HG03280 (cell line): ENCODE data around the gene VAV1.
"Not testable (repeated sequence)": the region's sequence is repeated elsewhere in the genome, so short reads cannot be mapped to it uniquely, and the experiment has no call there.

Experiments
- ATAC-seq: cut with Tn5 transposase; IDR thresholded peaks from one replicate; pipeline ENCODE4 v1.9.1; 2021; ENCODE audit warnings: mild to moderate bottlenecking, moderate library complexity; ENCODE audit not compliant: unreplicated experiment

VAV1 gene

GRCh38 chr19:6842871-6843607 is 70.5 kb downstream of the VAV1 start:
- ATAC-seq = no peak

GRCh38 chr19:6847828-6848200 is 75.3 kb downstream of the VAV1 start:
- ATAC-seq = no peak

GRCh38 chr19:6848986-6849385 is 76.5 kb downstream of the VAV1 start:
- no peak for ATAC-seq

GRCh38 chr19:6849876-6850275 is 77.4 kb downstream of the VAV1 start:
- ATAC-seq = no peak

GRCh38 chr19:6851359-6851758 is 78.9 kb downstream of the VAV1 start:
- no peak for ATAC-seq

GRCh38 chr19:6852001-6852400 is 79.5 kb downstream of the VAV1 start:
- ATAC-seq = no peak

GRCh38 chr19:6853868-6854267 is 81.4 kb downstream of the VAV1 start:
- ATAC-seq = no peak

GRCh38 chr19:6854758-6855157 is 82.2 kb downstream of the VAV1 start:
- ATAC-seq = no peak

- ATAC-seq = no peak
These were observed 84.4 kb downstream of the VAV1 start for GRCh38 chr19:6856749-6857372.

GRCh38 chr19:6861683-6862286 is 89.3 kb downstream of the VAV1 start:
- ATAC-seq = no peak

- peak; percentile 74 for ATAC-seq
These were observed 90.2 kb downstream of the VAV1 start for GRCh38 chr19:6862673-6863078.

- ATAC-seq = no peak
These were observed 91.9 kb downstream of the VAV1 start for GRCh38 chr19:6864325-6864940.

- no peak for ATAC-seq
These were observed 93.3 kb downstream of the VAV1 start for GRCh38 chr19:6865849-6866248.

- ATAC-seq = no peak
These were observed 94.2 kb downstream of the VAV1 start for GRCh38 chr19:6866741-6867151.

GRCh38 chr19:6868351-6868750 is 95.8 kb downstream of the VAV1 start:
- no peak for ATAC-seq

GRCh38 chr19:6869151-6869882 is 96.8 kb downstream of the VAV1 start:
- not testable (repeated sequence) for ATAC-seq

GRCh38 chr19:6873708-6874431 is 101.4 kb downstream of the VAV1 start:
- no peak for ATAC-seq

GRCh38 chr19:6875218-6875617 is 102.7 kb downstream of the VAV1 start:
- ATAC-seq = no peak

GRCh38 chr19:6876748-6877147 is 104.2 kb downstream of the VAV1 start:
- ATAC-seq = no peak

GRCh38 chr19:6877766-6878165 is 105.3 kb downstream of the VAV1 start:
- no peak for ATAC-seq
